Astrocyte of the cerebellum (primary cell): Measurements from ENCODE around the gene SDSL.

Experiments used
- DNase-seq: peaks from one replicate; pipeline ENCODE4 v3.0.0-alpha.2; 2011; ENCODE audit warnings: low read depth
- H3K4me3 ChIP-seq: 2 replicates; pipeline ENCODE4 v1.5.1; 2011; ENCODE audit warnings: mild to moderate bottlenecking, low read depth, low read length, moderate library complexity
- in situ Hi-C: cut with HindIII; loops from 2 replicates; pipeline ENCODE4 v1.10.0; 2017; ENCODE audit warnings: low sequenced_read_pairs
- TF ChIP-seq, protein P1 (sequence below): IDR thresholded peaks from 2 replicates; pipeline ENCODE4 v1.5.1; 2012; ENCODE audit warnings: low read length, low read depth, moderate library complexity, mild to moderate bottlenecking; ENCODE audit errors: missing control alignments

Gene SDSL

DNA sequence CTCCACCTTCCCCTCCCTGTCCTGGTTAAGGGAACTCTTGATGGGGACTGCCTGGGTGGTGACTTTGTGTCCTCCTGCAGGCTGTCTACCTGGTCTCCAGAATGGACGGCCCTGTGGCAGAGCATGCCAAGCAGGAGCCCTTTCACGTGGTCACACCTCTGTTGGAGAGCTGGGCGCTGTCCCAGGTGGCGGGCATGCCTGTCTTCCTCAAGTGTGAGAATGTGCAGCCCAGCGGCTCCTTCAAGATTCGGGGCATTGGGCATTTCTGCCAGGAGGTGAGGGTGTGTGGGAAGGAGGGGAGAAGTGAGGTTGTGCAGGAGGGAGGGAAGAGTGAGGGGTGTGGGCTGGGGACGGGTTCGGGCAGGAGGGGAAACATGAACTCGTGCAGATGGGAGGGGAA lies 5.7 kb downstream of the SDSL start:
- in situ Hi-C loops: no loop called here
- no peak for DNase-seq
- H3K4me3 ChIP-seq: no peak overlapping the region
- TF ChIP-seq, protein P1, sequence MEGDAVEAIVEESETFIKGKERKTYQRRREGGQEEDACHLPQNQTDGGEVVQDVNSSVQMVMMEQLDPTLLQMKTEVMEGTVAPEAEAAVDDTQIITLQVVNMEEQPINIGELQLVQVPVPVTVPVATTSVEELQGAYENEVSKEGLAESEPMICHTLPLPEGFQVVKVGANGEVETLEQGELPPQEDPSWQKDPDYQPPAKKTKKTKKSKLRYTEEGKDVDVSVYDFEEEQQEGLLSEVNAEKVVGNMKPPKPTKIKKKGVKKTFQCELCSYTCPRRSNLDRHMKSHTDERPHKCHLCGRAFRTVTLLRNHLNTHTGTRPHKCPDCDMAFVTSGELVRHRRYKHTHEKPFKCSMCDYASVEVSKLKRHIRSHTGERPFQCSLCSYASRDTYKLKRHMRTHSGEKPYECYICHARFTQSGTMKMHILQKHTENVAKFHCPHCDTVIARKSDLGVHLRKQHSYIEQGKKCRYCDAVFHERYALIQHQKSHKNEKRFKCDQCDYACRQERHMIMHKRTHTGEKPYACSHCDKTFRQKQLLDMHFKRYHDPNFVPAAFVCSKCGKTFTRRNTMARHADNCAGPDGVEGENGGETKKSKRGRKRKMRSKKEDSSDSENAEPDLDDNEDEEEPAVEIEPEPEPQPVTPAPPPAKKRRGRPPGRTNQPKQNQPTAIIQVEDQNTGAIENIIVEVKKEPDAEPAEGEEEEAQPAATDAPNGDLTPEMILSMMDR: no peak

DNA sequence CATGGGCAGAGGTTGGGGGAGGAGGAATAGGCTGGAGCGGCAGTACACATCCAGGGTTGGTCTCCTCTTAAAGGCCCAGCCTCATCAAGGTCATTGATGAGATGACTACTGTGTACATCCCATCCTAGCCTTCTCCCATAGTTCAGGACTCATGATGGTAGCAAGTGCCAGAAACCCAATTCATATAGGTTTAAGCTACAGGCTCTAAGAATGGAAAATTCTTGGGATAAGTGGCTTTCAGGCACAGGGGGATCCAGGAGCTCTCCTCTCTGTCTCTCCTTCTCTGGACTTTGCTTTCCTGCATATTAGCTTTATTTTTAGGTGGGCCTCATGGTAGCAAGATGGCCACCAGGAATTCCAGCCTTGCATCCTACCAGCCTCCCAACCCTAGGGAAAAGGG lies 6.3 kb downstream of the SDSL start:
- TF ChIP-seq, protein P1: no peak
- in situ Hi-C loops: no loop called here
- no peak overlapping the region for H3K4me3 ChIP-seq
- no peak for DNase-seq

DNA sequence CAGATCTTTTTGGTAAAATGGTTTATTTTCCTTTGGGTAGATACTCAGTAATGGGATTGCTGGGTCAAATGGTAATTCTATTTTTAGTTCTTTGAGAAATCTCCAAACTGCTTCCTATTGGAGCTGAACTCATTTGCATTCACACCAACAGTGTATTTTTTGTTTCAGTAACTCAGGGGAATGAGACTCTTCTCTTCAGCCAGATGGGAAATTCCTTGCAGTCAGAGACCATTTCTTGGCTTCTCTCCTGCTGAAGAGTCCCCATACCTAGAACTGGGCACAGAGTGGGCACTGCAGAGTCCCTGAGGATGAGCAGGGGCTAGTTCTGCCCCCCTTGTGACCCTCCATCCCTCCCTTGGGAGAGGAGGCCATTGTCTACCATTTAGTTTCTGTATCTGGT lies 10.8 kb downstream of the SDSL start:
- TF ChIP-seq, protein P1: no peak
- DNase-seq: no peak
- in situ Hi-C loops: no loop called here
- no peak overlapping the region for H3K4me3 ChIP-seq

DNA sequence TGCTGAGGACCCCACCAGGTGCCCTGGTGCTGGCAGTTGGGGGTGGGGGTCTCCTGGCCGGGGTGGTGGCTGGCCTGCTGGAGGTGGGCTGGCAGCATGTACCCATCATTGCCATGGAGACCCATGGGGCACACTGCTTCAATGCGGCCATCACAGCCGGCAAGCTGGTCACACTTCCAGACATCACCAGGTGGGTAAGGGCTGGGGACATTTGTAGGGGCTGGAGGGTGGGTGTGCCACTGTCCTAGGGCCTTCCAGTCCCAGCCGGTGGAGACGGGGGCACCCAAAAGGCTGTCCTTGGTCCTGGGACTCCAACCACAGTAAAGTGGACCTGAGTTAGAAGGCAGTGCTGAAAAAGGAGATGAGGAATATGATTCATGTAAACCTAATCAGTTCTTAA lies 13.2 kb downstream of the SDSL start:
- TF ChIP-seq, protein P1: no peak

DNA sequence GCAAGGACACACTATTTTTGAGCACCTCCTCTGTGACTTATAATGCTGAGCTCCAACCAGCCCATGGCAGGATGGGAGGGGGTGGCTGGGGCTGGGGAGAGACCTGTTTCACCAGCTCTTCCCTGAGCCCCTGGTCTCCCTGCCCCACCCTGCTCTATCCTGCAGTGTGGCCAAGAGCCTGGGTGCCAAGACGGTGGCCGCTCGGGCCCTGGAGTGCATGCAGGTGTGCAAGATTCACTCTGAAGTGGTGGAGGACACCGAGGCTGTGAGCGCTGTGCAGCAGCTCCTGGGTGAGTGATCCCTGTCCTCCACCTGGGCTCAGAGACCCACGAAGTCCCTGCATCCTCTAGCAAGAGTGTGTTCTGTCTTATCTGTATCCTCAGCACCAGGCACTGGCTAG lies 14.4 kb downstream of the SDSL start:
- DNase-seq: no peak
- TF ChIP-seq, protein P1: no peak
- in situ Hi-C loops: no loop called here
- H3K4me3 ChIP-seq: no peak overlapping the region

More for the DNA sequence above, 13.2 kb downstream of the SDSL start:
- in situ Hi-C loops: no loop called here
- DNase-seq: no peak
- no peak overlapping the region for H3K4me3 ChIP-seq

DNA sequence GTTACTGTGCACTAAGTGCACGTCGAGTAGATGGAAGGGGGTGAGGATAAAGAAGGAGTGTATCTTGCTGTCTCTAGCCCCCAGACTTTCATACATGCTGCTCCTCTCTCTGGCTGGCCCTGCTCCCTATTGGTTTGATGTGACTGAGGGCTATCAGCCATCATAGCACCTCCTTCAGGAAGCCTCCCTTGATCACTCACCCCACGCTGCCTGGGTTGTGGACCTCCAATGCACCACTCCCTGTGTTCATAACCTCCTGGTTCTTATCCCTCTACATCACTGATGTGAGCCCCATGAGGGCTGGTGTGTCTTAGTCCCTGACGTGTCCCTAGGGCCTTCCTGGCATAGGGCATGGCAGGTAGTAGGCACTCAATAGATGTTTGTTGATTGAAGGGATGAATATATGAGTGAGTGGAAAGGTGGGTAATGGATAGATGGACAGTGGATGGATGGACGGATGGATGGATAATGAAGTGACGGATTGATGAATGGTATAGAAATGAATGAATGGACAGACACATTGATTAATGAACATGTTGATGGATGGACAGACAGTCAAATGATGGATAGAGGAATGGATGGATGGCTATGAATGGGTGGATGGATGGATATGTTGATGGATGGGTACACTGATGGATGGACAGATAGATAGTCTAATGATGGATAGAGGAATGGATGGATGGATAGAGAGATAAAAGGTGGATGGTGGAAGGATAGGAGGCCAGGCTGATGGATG lies 15.0 kb downstream of the SDSL start:
- in situ Hi-C loops: no loop called here

More for the DNA sequence above, 15.0 kb downstream of the SDSL start:
- no peak for DNase-seq
- H3K4me3 ChIP-seq: no peak overlapping the region
- TF ChIP-seq, protein P1: no peak
